H1 (cell line): ENCODE data around the gene HSPA2.

Experiments used
- CBX8 ChIP-seq: fragments of 300-800, 300-1000 bp; sonication (generic); IDR thresholded peaks from 2 replicates; pipeline ENCODE4 v1.7.1; 2016; ENCODE audit warnings: low read depth, low read length, borderline replicate concordance
- CTCF ChIP-seq, 3 experiments: IDR thresholded peaks; 1 replicate in 2 of 3; 2 replicates in 1 of 3; pipeline versions ENCODE4 v1.5.1 to v1.6.1; 2011; ENCODE audit warnings: low read length in 3 of 3, mild to moderate bottlenecking in 3 of 3, inconsistent platforms in 2 of 3, low read depth in 1 of 3, moderate library complexity in 1 of 3; ENCODE audit not compliant: insufficient read depth in 1 of 3; ENCODE audit errors: control extremely low read depth in 1 of 3
- E2F6 ChIP-seq: IDR thresholded peaks from 2 replicates; pipeline ENCODE4 v1.6.1; 2012; ENCODE audit warnings: inconsistent platforms
- EZH2 ChIP-seq: fragments of 200-600 bp; sonication (generic); IDR thresholded peaks from 2 replicates; pipeline ENCODE4 v1.7.1; 2012; ENCODE audit warnings: low read depth, mild to moderate bottlenecking, moderate library complexity, low read length, inconsistent platforms; ENCODE audit not compliant: severe bottlenecking
- GABPA ChIP-seq: IDR thresholded peaks from 2 replicates; pipeline ENCODE4 v1.6.1; 2011; ENCODE audit warnings: mild to moderate bottlenecking, low read length, moderate library complexity, borderline replicate concordance; ENCODE audit not compliant: insufficient read depth

GRCh38 chr14:64580467-64580866 is 39.9 kb downstream of the HSPA2 start:
- TF ChIP-seq CTCF (IDR thresholded peaks at IDR 0.05; ENCODE audit: control extremely low read depth in 1 of 3, insufficient read depth in 1 of 3, low read depth in 1 of 3, low read length in 3 of 3) (no peak), CBX8 (no peak), GABPA (no peak), E2F6 (no peak), EZH2 (no peak)
